HG02678 (cell line): ENCODE results near the gene CLCN3.
"Not testable (repeated sequence)": the region's sequence is repeated elsewhere in the genome, so short reads cannot be mapped to it uniquely, and the experiment has no call there.

Experiments used
- ATAC-seq: cut with Tn5 transposase; IDR thresholded peaks from one replicate; pipeline ENCODE4 v1.9.1; 2021; ENCODE audit warnings: mild to moderate bottlenecking, moderate library complexity; ENCODE audit not compliant: unreplicated experiment

CLCN3 gene

GRCh38 chr4:169619958-169620879, at the start of gene CLCN3:
Gene CLCN3, plus strand, starts transcription at chr4:169620578. Its CDS starts 15,351 bp downstream, at chr4:169635929.
- ATAC-seq, result peak; percentile 95

GRCh38 chr4:169571012-169571411, 49.4 kb upstream of the CLCN3 start:
- not testable (repeated sequence) for ATAC-seq

GRCh38 chr4:169571435-169571834, 48.9 kb upstream of the CLCN3 start:
- no peak for ATAC-seq

GRCh38 chr4:169573889-169574288, 46.5 kb upstream of the CLCN3 start:
- ATAC-seq, result no peak

- ATAC-seq, result peak; percentile 94
Observed at GRCh38 chr4:169582203-169582602, 38.2 kb upstream of the CLCN3 start.

GRCh38 chr4:169582706-169583105, 37.7 kb upstream of the CLCN3 start:
- no peak for ATAC-seq

- ATAC-seq, result no peak
Observed at GRCh38 chr4:169583563-169583962, 36.8 kb upstream of the CLCN3 start.

GRCh38 chr4:169593050-169593560, 27.3 kb upstream of the CLCN3 start:
- no peak for ATAC-seq

- no peak for ATAC-seq
Observed at GRCh38 chr4:169594560-169595195, 25.7 kb upstream of the CLCN3 start.

- no peak for ATAC-seq
Observed at GRCh38 chr4:169601016-169601771, 19.2 kb upstream of the CLCN3 start.

GRCh38 chr4:169603312-169603711, 17.1 kb upstream of the CLCN3 start:
- no peak for ATAC-seq

GRCh38 chr4:169604131-169604900, 16.1 kb upstream of the CLCN3 start:
- ATAC-seq, result no peak

GRCh38 chr4:169604903-169605331, 15.5 kb upstream of the CLCN3 start:
- no peak for ATAC-seq

GRCh38 chr4:169611157-169611556, 9.2 kb upstream of the CLCN3 start:
- no peak for ATAC-seq

- peak; percentile 94 for ATAC-seq
Observed at GRCh38 chr4:169611991-169612870, 8.1 kb upstream of the CLCN3 start, which contains the start of gene NEK1. Gene NEK1, minus strand, starts transcription at chr4:169612583. Its CDS starts 9,953 bp downstream, at chr4:169602630.

- peak; percentile 36 for ATAC-seq
Observed at GRCh38 chr4:169612871-169613859, 7.2 kb upstream of the CLCN3 start.

GRCh38 chr4:169615467-169616106, 4.8 kb upstream of the CLCN3 start:
- ATAC-seq, result no peak

GRCh38 chr4:169616846-169617245, 3.5 kb upstream of the CLCN3 start:
- ATAC-seq, result no peak
